IPS-18c (cell line): ENCODE data around the gene TRAPPC6A.
"Not testable (repeated sequence)": the region's sequence is repeated elsewhere in the genome, so short reads cannot be mapped to it uniquely, and the experiment has no call there.

ENCODE experiments used
- H3K4me3 ChIP-seq: 2 replicates; pipeline ENCODE4 v1.7.0; 2013; ENCODE audit warnings: low read depth, mild to moderate bottlenecking, low read length, moderate library complexity; ENCODE audit not compliant: insufficient read depth
- H3K9me3 ChIP-seq: one replicate; pipeline ENCODE4 v1.6.1; 2013; ENCODE audit warnings: mild to moderate bottlenecking, low read length, moderate library complexity; ENCODE audit not compliant: control insufficient read depth, insufficient read depth

TRAPPC6A gene

GRCh38 chr19:45125975-45126493 lies 52.0 kb downstream of the TRAPPC6A start:
- no peak overlapping the region for H3K4me3 ChIP-seq
- no peaks in the 10 kb centered on the region for H3K9me3 ChIP-seq

GRCh38 chr19:45125360-45125759 lies 52.7 kb downstream of the TRAPPC6A start:
- no peak overlapping the region for H3K4me3 ChIP-seq

DNA sequence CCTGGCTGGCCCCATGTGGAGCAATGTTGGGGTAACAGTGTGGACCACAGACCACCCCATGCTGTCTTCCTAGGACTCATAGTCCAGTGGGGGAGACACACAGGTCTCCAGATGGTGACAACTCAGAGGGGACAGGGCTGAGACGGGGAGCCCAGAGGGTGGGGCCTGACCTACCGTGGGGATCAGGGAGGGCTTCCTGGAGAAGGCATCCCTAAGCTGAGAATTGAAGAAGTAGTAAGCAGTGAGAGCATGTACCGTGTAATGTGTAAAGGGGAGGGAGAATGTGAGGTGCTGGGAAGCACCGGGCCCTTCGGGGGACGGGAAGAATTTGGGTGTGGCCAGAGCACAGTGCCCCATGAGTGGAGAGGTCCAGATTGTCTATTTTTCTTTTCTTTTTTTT lies 54.0 kb downstream of the TRAPPC6A start:
- Histone ChIP-seq H3K4me3 (no peak overlapping the region), H3K9me3 (no peaks in the 10 kb centered on the region)

More at GRCh38 chr19:45125360-45125759, 52.7 kb downstream of the TRAPPC6A start:
- no peaks in the 10 kb centered on the region for H3K9me3 ChIP-seq

- no peaks in the 10 kb centered on the region for H3K9me3 ChIP-seq
- no peak overlapping the region for H3K4me3 ChIP-seq
Observed at GRCh38 chr19:45123440-45123850, 54.6 kb downstream of the TRAPPC6A start.

GRCh38 chr19:45122832-45123231 lies 55.2 kb downstream of the TRAPPC6A start:
- Histone ChIP-seq H3K9me3 (no peaks in the 10 kb centered on the region), H3K4me3 (no peak overlapping the region)

GRCh38 chr19:45121827-45122345 lies 56.2 kb downstream of the TRAPPC6A start:
- Histone ChIP-seq H3K9me3 (no peaks in the 10 kb centered on the region), H3K4me3 (no peak overlapping the region)

DNA sequence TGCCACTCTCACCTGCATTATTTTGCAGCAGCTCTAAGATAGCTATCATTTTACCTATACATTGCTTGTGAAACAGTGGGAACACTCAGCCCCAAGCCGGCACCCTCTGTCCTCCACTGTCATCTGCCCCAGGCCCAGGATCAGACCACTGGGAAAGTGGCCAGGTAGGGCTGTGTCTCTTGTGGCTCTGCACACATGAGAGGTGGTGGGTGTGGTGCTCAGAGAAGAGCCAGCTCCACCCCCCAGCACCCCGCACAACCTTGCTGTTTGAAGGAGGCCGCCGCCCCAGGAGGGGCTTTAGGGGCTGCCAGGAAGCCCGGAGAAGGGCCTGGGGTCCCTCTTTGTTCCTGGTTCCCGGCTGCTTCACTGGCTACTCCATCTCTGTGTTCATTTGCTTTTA lies 58.5 kb downstream of the TRAPPC6A start:
- Histone ChIP-seq H3K4me3 (no peak overlapping the region), H3K9me3 (no peaks in the 10 kb centered on the region)

DNA sequence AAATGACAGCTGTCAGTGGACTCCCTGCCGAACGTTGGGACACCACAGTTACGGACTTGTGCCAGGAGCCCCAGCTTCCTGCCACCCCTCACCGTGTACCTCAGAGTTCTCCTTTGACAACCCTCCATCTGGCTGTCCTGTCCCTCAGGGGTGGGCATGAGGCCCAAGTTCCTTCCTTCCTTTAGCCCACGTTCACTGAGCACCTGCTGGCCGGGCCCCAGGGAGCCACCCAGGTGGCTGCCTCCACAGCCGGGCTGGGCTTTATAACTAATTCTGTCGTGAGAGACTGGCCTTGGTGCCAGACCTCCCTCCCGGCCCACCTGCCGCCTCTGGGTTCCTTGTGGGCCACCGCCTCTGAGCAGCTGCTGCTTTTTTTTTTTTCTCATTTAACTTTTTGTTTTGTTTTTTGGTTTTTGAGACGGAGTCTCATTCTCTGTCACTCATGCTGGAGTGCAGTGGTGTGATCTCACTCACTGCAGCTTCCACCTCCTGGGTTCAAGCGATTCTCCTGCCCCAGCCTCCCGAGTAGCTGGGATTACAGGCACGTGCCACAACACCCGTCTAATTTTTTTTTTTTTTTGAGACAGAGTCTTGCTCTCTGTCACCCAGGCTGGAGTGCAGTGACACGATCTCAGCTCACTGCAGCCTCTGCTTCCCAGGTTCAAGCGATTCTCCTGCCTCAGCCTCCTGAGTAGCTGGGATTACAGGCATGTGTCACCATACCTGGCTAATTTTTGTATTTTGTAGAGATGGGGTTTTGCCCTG lies 59.3 kb downstream of the TRAPPC6A start:
- not testable (repeated sequence) for H3K4me3 ChIP-seq, H3K9me3 ChIP-seq

DNA sequence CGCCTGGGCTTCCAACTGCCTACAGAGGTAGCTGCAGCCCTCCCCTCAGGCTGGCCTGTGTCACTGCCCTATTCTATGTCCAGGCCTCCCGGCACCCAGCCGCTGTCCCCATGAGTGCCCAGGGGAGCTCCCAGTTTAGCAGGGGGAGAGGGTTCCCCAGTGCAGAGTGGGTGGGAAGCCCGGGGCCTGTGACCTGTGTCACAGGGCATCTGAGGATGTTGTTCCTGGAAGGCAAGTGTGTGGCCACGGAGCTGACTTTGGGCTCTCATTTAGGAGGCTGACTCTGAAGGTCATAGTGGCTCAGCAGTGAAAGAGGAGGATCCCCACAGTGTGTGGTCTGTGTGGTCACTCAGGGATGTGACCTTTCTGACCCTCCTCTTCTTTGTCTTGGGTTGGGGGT lies 59.9 kb downstream of the TRAPPC6A start:
- H3K9me3 ChIP-seq: no peaks in the 10 kb centered on the region
- H3K4me3 ChIP-seq: no peak overlapping the region

DNA sequence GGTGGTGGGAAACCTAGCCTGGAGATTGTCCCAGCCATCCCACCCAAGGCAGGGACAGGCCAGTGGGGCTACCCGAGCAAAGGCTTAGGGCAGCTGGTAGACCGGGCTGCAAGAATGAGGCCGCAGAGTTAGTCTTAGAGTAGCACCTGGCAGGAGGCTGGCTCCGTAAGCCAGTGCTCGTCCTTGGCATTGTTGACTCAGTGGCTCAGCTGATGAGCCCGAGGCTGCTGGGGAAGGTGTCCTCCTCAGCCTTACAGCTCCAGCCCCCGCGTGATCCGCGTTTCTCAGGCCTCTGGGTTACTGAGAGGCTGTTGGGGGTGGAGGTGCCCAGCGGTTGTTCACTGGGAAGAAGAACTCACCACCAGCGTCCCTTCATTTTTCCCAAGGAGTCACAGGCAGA lies 60.4 kb downstream of the TRAPPC6A start:
- H3K9me3 ChIP-seq: no peaks in the 10 kb centered on the region
- no peak overlapping the region for H3K4me3 ChIP-seq

GRCh38 chr19:45117167-45117594 lies 60.9 kb downstream of the TRAPPC6A start:
- no peak overlapping the region for H3K4me3 ChIP-seq
- H3K9me3 ChIP-seq: no peaks in the 10 kb centered on the region

GRCh38 chr19:45115809-45116615 lies 62.0 kb downstream of the TRAPPC6A start:
- Histone ChIP-seq H3K4me3 (no peak overlapping the region; the same call in 1 of the 2 replicates), H3K9me3 (no peaks in the 10 kb centered on the region)

DNA sequence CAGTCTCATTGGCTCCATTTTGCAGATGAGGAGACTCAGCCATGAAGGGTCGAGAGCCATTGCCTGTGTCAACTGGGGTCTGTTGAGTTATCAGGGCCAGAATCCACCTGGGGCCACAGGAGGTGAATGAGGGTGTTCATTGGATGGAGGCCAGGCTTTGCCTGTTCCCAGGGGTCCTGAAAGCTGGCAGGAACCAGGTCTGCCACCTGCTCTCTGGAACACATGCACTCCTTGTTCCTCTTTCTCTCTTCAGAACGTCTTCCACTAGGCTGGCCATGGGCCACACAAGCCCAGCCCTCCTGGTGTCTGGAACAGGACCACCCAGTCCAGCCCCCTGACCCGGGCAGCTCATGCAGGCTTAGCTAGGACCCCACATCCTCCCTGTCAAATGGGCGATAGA lies 63.9 kb downstream of the TRAPPC6A start:
- Histone ChIP-seq H3K4me3 (no peak overlapping the region), H3K9me3 (no peaks in the 10 kb centered on the region)

GRCh38 chr19:45113628-45114027 lies 64.4 kb downstream of the TRAPPC6A start:
- no peak overlapping the region for H3K4me3 ChIP-seq
- no peaks in the 10 kb centered on the region for H3K9me3 ChIP-seq
